ENCODE data around the gene BUD31. TPM values are rescaled to one million over a fixed set of nuclear protein-coding genes. Genes with fewer than 3 reads are reported as not detected.

Gene BUD31
- total and polyA plus RNA-seq, 2 of the 8 experiments (the other 6 are each of a cell fraction or from before 2014, with no cell fraction given): 46.7 to 114 TPM

DNA sequence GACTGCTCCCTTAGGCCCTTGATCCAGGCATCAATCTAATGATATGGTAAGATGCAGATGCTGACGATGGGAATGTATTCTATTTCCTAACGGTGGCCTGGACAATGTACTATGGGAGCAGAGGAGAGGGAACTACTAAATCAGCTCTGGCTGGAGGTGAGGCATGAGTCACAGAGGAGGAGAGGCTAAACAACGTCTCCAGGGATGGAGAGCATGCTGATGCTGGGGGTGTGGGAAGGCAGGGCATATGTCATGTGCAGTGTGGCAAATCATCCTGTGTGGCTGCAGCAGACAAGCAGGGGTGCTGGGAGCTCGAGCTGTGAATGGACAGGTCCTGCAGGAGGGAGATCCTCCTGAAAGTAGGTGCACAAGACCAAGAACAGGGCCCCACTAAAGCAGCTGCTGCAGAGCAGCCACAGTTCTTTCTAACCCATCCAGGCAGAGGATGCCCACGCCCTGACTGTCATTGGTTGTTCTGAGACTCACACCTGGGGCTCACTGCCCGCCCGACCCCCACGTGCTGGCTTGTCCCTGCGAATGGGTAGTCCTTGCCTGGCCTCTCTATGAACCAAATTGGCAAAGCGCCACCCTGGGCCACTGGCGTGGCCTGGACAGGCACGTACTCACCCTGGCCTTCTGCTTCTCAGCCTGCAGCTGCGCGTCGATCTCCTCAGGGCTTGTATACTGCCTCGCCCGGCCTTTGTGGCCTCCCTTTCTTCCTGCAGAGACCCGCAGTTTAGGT lies 4.4 kb upstream of the BUD31 start:
- H4K8ac ChIP-seq (ENCODE audit: extremely low read depth, insufficient read depth, low read length): peak overlapping the region; percentile 11
- peaks cover 0 to 3% (median under 1%) of the 10 kb centered on the region in 4 experiments; a peak in 2 of 7 replicates for H3K4me1 ChIP-seq (replicated peaks in 1 of 4; ENCODE audit: control insufficient read depth in 3 of 4, insufficient read depth in 4 of 4, low read length in 3 of 4)
- no peak overlapping the region for H2BK5ac ChIP-seq (ENCODE audit: low read depth, low read length)
- DNase-seq (ENCODE audit: low read depth in 1 of 2, low spot score in 2 of 2): no peak
- no peak for TF ChIP-seq POLR2A (IDR thresholded peaks at IDR 0.05; ENCODE audit: control extremely low read depth in 1 of 2, low read depth in 2 of 2, low read length in 2 of 2)
- TF ChIP-seq CEBPB (IDR thresholded peaks at IDR 0.05; ENCODE audit: low read depth, low read length): no peak
- TF ChIP-seq, protein P1, sequence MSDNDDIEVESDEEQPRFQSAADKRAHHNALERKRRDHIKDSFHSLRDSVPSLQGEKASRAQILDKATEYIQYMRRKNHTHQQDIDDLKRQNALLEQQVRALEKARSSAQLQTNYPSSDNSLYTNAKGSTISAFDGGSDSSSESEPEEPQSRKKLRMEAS (IDR thresholded peaks at IDR 0.05): no peak
- no peak for TF ChIP-seq GTF2F1 (IDR thresholded peaks at IDR 0.05; ENCODE audit: borderline replicate concordance, low read depth, low read length)
- TF ChIP-seq, protein P2, sequence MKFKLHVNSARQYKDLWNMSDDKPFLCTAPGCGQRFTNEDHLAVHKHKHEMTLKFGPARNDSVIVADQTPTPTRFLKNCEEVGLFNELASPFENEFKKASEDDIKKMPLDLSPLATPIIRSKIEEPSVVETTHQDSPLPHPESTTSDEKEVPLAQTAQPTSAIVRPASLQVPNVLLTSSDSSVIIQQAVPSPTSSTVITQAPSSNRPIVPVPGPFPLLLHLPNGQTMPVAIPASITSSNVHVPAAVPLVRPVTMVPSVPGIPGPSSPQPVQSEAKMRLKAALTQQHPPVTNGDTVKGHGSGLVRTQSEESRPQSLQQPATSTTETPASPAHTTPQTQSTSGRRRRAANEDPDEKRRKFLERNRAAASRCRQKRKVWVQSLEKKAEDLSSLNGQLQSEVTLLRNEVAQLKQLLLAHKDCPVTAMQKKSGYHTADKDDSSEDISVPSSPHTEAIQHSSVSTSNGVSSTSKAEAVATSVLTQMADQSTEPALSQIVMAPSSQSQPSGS (IDR thresholded peaks at IDR 0.05; ENCODE audit: low read length): no peak
- no peak for TF ChIP-seq CTBP2 (IDR thresholded peaks at IDR 0.05; ENCODE audit: borderline replicate concordance, insufficient read depth, insufficient read length, low read length)
- H3K4me3 ChIP-seq (ENCODE audit: extremely low read depth in 1 of 4, insufficient read depth in 2 of 4, low read depth in 3 of 4, low read length in 4 of 4): no peak overlapping the region
- no peak overlapping the region for H3K23ac ChIP-seq (ENCODE audit: insufficient read length)
- no peak overlapping the region for H3K14ac ChIP-seq (ENCODE audit: insufficient read length)
- H2BK20ac ChIP-seq (ENCODE audit: low read length): no peak overlapping the region
- POLR2A ChIA-PET (ENCODE audit: partially characterized antibody): interaction anchor here (1.0 to 8.4 kb wide), 3 partner anchors 11 to 16 kb away, joined by 3 to 150 read pairs (median 5); no protein-coding TSS in a partner anchor
- no peak overlapping the region for H4K5ac ChIP-seq (ENCODE audit: insufficient read length, low read depth, low read length)
- H4K20me1 ChIP-seq (replicated peaks in 1 of 2; ENCODE audit: control insufficient read depth in 1 of 2, insufficient read depth in 2 of 2, low read length in 2 of 2): peaks cover 21 to 36% of the 10 kb centered on the region in 2 experiments
- H3K79me2 ChIP-seq (ENCODE audit: control insufficient read depth in 1 of 2, insufficient read depth in 2 of 2, low read length in 2 of 2): peaks cover 25 to 57% of the 10 kb centered on the region in 2 experiments
- H3K23me2 ChIP-seq (ENCODE audit: low read depth, low read length): peaks cover 10% of the 10 kb centered on the region
- no peak overlapping the region for H3K56ac ChIP-seq (replicated peaks; ENCODE audit: insufficient read length, low read depth, low read length)
- no peaks in the 10 kb centered on the region for H3K9me3 ChIP-seq (ENCODE audit: insufficient read depth in 2 of 2, low read depth in 1 of 2, low read length in 1 of 2)
- no peak overlapping the region for H2AK5ac ChIP-seq (ENCODE audit: low read depth, low read length)
- CTCF ChIA-PET (ENCODE audit: partially characterized antibody): interaction anchor here (1.0 to 2.1 kb wide), 5 partner anchors 10 to 55 kb away, joined by 3 to 8 read pairs (median 3); no protein-coding TSS in a partner anchor
- H4K91ac ChIP-seq (replicated peaks; ENCODE audit: insufficient read length, low read length): no peak overlapping the region
- H3K9ac ChIP-seq (replicated peaks in 1 of 4; ENCODE audit: extremely low read depth in 1 of 4, low read depth in 3 of 4, low read length in 3 of 4): 0 out of 7 replicates have a peak overlapping the region, but pooled peaks of 1 of the 4 experiments have one; percentile 0
- no peak for FAIRE-seq
- H3K4ac ChIP-seq (replicated peaks; ENCODE audit: insufficient read length, low read depth, low read length): no peak overlapping the region
- no peak overlapping the region for H2BK15ac ChIP-seq (ENCODE audit: low read length)
- no peak overlapping the region for H2AFZ ChIP-seq (ENCODE audit: low read length)
- peaks cover 23 to 50% (median 43%) of the 10 kb centered on the region in 4 experiments; a peak in 7 of 8 replicates for H3K36me3 ChIP-seq (ENCODE audit: control insufficient read depth in 2 of 4, insufficient read depth in 4 of 4, low read length in 3 of 4)
- no peak overlapping the region for H3K4me2 ChIP-seq (ENCODE audit: insufficient read depth in 1 of 2, low read depth in 2 of 2, low read length in 2 of 2)
- no peak overlapping the region for H2BK12ac ChIP-seq (ENCODE audit: low read depth, low read length)
- WGBS, 2 experiments (ENCODE audit: extremely low coverage in 1 of 2, insufficient coverage in 1 of 2, insufficient read length in 1 of 2, insufficient replicate concordance in 2 of 2, low coverage in 1 of 2, low lambda C conversion rate in 2 of 2, missing lambda C conversion rate in 1 of 2): 87% methylated on average over 18 of the region's 18 CpGs; no CpG with 5 or more reads in 1 of the 2 experiments
- H3K79me1 ChIP-seq (ENCODE audit: low read depth, low read length): peaks cover 21% of the 10 kb centered on the region
- no peaks in the 10 kb centered on the region for H3K27me3 ChIP-seq (replicated peaks in 1 of 4; ENCODE audit: control insufficient read depth in 3 of 4, extremely low read depth in 1 of 4, insufficient read depth in 3 of 4, low read length in 3 of 4)
- H2BK120ac ChIP-seq (replicated peaks; ENCODE audit: low read depth, low read length): no peak overlapping the region
- no peak overlapping the region for H3K27ac ChIP-seq (ENCODE audit: low read depth, low read length)
- no peak overlapping the region for H3K18ac ChIP-seq (ENCODE audit: extremely low read depth, low read length)
